Skin epidermis (tissue), 12 donors: ENCODE measurements around the gene PCDHB12.

Source experiments
- H3K27ac ChIP-seq, 21 experiments: fragments of 200-600 bp; sonication (generic) in 11 of 21; one replicate each; pipeline ENCODE4 v1.5.0; 2020; ENCODE audit warnings: mild to moderate bottlenecking in 3 of 21, inconsistent platforms in 2 of 21, moderate library complexity in 2 of 21
- H3K4me3 ChIP-seq, 7 experiments: fragments of 200-600 bp; sonication (generic) in 2 of 7; one replicate each; pipeline ENCODE4 v1.5.0; 2020; ENCODE audit warnings: inconsistent platforms in 2 of 7, mild to moderate bottlenecking in 2 of 7, moderate library complexity in 1 of 7

PCDHB12 gene

DNA sequence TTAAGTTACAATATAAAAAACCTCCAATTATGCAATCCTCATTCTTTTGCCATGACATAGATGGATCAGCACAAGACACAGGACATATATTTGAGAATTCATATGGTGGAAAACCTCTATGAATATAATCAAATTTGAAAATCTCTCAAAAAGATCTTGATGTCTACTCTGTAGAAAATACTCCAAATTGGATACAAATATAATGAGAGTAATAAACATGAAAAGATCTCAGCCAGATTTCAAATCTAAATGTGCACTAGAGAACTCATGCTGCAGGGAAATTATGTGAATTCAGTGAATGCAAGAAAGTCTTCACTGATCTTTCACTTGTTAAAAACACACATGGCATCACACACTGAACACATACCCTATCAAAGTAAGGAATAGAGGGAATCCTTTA lies 50.4 kb downstream of the PCDHB12 start:
- H3K4me3 ChIP-seq, result no peak overlapping the region

DNA sequence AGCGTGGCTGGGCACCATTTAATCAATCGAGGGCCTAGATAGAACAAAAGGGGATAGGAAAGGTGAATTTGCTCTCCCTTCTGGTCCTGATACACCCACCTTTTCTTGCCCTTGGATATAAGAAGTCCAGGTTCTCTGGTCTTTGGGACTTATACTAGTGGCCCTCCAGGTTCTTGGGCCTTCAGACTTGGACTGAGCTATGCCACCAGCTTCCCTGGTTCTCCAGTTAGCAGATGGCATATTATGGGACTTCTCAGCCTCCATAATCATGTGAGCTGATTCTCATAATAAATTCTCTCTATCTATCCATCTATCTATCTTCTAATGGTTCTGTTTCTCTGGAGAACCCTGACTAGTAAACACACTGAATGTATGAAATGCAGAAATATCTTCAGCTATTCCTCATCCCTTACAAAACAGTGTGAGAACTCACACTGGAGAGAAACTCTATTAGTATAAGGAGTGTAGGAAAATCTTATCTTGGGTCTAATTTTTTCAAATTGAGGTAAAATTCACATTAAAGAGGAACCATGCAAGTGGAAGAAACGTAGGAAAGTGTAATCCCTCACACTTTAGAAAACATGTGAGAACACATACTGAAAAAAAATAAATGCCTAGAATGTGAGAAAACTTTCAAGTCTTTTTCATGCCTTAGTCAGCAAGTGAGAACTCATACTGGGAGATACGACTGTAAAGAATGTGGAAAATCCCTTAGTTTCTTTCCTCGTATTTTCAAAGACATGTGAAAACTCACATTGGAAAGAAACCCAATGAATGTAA lies 52.1 kb downstream of the PCDHB12 start:
- Histone ChIP-seq H3K27ac (no peak overlapping the region), H3K4me3 (no peak overlapping the region)

More for the DNA sequence above, 50.4 kb downstream of the PCDHB12 start:
- H3K27ac ChIP-seq, result no peak overlapping the region

DNA sequence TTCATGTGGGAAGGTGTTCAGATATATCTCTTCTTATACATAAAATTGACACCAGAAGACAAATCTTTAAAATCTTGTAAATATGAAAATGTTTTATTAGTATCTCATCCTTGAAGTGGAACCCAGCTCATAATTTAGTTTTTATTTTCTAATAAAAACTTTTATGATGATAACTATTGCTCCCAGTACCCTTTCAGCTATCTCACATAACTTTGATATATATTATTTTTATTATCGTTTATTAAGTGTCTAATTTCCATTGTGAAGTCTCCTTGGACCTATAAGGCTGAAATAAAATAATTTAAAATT lies 52.7 kb downstream of the PCDHB12 start:
- Histone ChIP-seq H3K27ac (no peak overlapping the region), H3K4me3 (no peak overlapping the region)
